WERI-Rb-1 (cell line): ENCODE data around the gene PAXX.

Source experiments
- DNase-seq: peaks from one replicate; pipeline ENCODE4 v3.0.0-alpha.2; 2020
- H3K27ac ChIP-seq: fragments of 250-450 bp; sonication (Bioruptor Pico); 2 replicates; pipeline ENCODE4 v1.5.1; 2020; ENCODE audit warnings: mild to moderate bottlenecking, moderate library complexity
- H3K27me3 ChIP-seq: fragments of 250-450 bp; sonication (Bioruptor Pico); 2 replicates; pipeline ENCODE4 v1.5.1; 2021; ENCODE audit warnings: mild to moderate bottlenecking, low read depth, moderate library complexity; ENCODE audit not compliant: insufficient read depth, severe bottlenecking
- H3K36me3 ChIP-seq: fragments of 250-450 bp; sonication (Bioruptor Pico); 2 replicates; pipeline ENCODE4 v1.5.1; 2020; ENCODE audit warnings: mild to moderate bottlenecking, moderate library complexity
- H3K4me3 ChIP-seq: 2 replicates; pipeline ENCODE4 v1.5.1; 2011; ENCODE audit warnings: low read depth, mild to moderate bottlenecking, control low read depth, low read length
- H3K9me3 ChIP-seq: fragments of 250-450 bp; sonication (Bioruptor Pico); 2 replicates; pipeline ENCODE4 v1.5.1; 2021; ENCODE audit warnings: mild to moderate bottlenecking, moderate library complexity; ENCODE audit not compliant: severe bottlenecking
- CTCF ChIP-seq: IDR thresholded peaks from 2 replicates; pipeline ENCODE4 v1.5.1; 2011; ENCODE audit warnings: low read depth, mild to moderate bottlenecking, control low read depth, inconsistent platforms, low read length

The PAXX gene

GRCh38 chr9:137021979-137022661, 29.9 kb downstream of the PAXX start:
- TF ChIP-seq CTCF, result no peak
- DNase-seq, result peak; percentile 84
- Histone ChIP-seq H3K27ac (no peak overlapping the region), H3K9me3 (no peaks in the 10 kb centered on the region), H3K4me3 (no peak overlapping the region), H3K36me3 (peaks cover 8% of the 10 kb centered on the region), H3K27me3 (no peaks in the 10 kb centered on the region)

- DNase-seq, result no peak
- TF ChIP-seq CTCF, result no peak
- Histone ChIP-seq H3K36me3 (peaks cover 3% of the 10 kb centered on the region; the same call in 1 of the 2 replicates), H3K27ac (no peak overlapping the region), H3K27me3 (no peaks in the 10 kb centered on the region), H3K4me3 (no peak overlapping the region), H3K9me3 (no peaks in the 10 kb centered on the region)
Observed at GRCh38 chr9:137022662-137023008, 30.4 kb downstream of the PAXX start.

- Histone ChIP-seq H3K9me3 (no peaks in the 10 kb centered on the region), H3K36me3 (no peaks in the 10 kb centered on the region), H3K27ac (no peak overlapping the region), H3K27me3 (no peaks in the 10 kb centered on the region), H3K4me3 (no peak overlapping the region)
- no peak for TF ChIP-seq CTCF
- DNase-seq, result no peak
Observed at GRCh38 chr9:137023157-137023556, 30.9 kb downstream of the PAXX start.

GRCh38 chr9:137023583-137023991, 31.4 kb downstream of the PAXX start:
- Histone ChIP-seq H3K27me3 (no peaks in the 10 kb centered on the region), H3K9me3 (no peaks in the 10 kb centered on the region), H3K4me3 (no peak overlapping the region), H3K36me3 (no peaks in the 10 kb centered on the region), H3K27ac (no peak overlapping the region)
- TF ChIP-seq CTCF, result no peak
- no peak for DNase-seq

GRCh38 chr9:137025517-137025966, 33.3 kb downstream of the PAXX start:
- DNase-seq, result no peak
- Histone ChIP-seq H3K27ac (no peak overlapping the region), H3K4me3 (no peak overlapping the region), H3K36me3 (no peaks in the 10 kb centered on the region), H3K27me3 (no peaks in the 10 kb centered on the region), H3K9me3 (no peaks in the 10 kb centered on the region)
- TF ChIP-seq CTCF, result no peak

GRCh38 chr9:137026384-137026783, 34.2 kb downstream of the PAXX start:
- DNase-seq, result no peak

More at GRCh38 chr9:137026384-137026783, 34.2 kb downstream of the PAXX start:
- Histone ChIP-seq H3K27me3 (no peaks in the 10 kb centered on the region), H3K9me3 (no peaks in the 10 kb centered on the region), H3K27ac (no peak overlapping the region), H3K4me3 (no peak overlapping the region), H3K36me3 (no peaks in the 10 kb centered on the region)
- TF ChIP-seq CTCF, result no peak
